Neural cell (in vitro differentiated cells): ENCODE data around the gene SRC. TPM values are rescaled to one million over a fixed set of nuclear protein-coding genes. Genes with fewer than 3 reads are reported as not detected.

ENCODE experiments used
- H2AFZ ChIP-seq: fragments of 200-600, 300-800 bp; sonication (generic), shearing (Covaris generic); 2 replicates; pipeline ENCODE4 v1.6.0; 2014; ENCODE audit warnings: low read depth, mild to moderate bottlenecking, antibody characterized with exemption, low read length, moderate library complexity
- H3F3A ChIP-seq: fragments of 200-600 bp; shearing (Covaris generic); 2 replicates; pipeline ENCODE4 v1.6.1; 2016; ENCODE audit warnings: mild to moderate bottlenecking, moderate library complexity, mixed read lengths, antibody characterized with exemption, low read length; ENCODE audit not compliant: insufficient read depth, poor library complexity, severe bottlenecking
- H3K27ac ChIP-seq: fragments of 200-600, 300-800 bp; sonication (generic), shearing (Covaris generic); 2 replicates; pipeline ENCODE4 v1.5.1; 2014; ENCODE audit warnings: mild to moderate bottlenecking, low read length, moderate library complexity
- H3K27me3 ChIP-seq: fragments of 300-800, 200-600 bp; sonication (generic), shearing (Covaris generic); 2 replicates; pipeline ENCODE4 v1.6.0; 2014; ENCODE audit warnings: mild to moderate bottlenecking, low read depth, low read length, moderate library complexity; ENCODE audit not compliant: insufficient read depth
- H3K36me3 ChIP-seq: fragments of 300-800, 200-600 bp; sonication (generic), shearing (Covaris generic); 2 replicates; pipeline ENCODE4 v1.5.1; 2014; ENCODE audit warnings: mild to moderate bottlenecking, antibody characterized with exemption, low read length, moderate library complexity; ENCODE audit not compliant: insufficient read depth
- H3K4me2 ChIP-seq: fragments of 300-800, 200-600 bp; sonication (generic), shearing (Covaris generic); 2 replicates; pipeline ENCODE4 v1.6.0; 2014; ENCODE audit warnings: mild to moderate bottlenecking, low read length
- H3K4me3 ChIP-seq: fragments of 300-800, 200-600 bp; sonication (generic), shearing (Covaris generic); 2 replicates; pipeline ENCODE4 v1.5.1; 2014; ENCODE audit warnings: mild to moderate bottlenecking, low read length, moderate library complexity
- H3K79me2 ChIP-seq: fragments of 200-600 bp; shearing (Covaris generic); replicated peaks from 2 replicates; pipeline ENCODE4 v1.6.0; 2014; ENCODE audit warnings: mild to moderate bottlenecking, low read length, moderate library complexity; ENCODE audit not compliant: insufficient read depth
- H3K9ac ChIP-seq: fragments of 300-800, 200-600 bp; sonication (generic), shearing (Covaris generic); 2 replicates; pipeline ENCODE4 v1.6.1; 2016; ENCODE audit warnings: mild to moderate bottlenecking, low read length, mixed read lengths
- H3K9me2 ChIP-seq: fragments of 200-600 bp; shearing (Covaris generic); 2 replicates; pipeline ENCODE4 v1.6.1; 2016; ENCODE audit warnings: mild to moderate bottlenecking, low read length, mixed read lengths; ENCODE audit not compliant: insufficient read depth
- H3K9me3 ChIP-seq: fragments of 200-600, 300-800 bp; sonication (generic), shearing (Covaris generic); 2 replicates; pipeline ENCODE4 v1.6.1; 2016; ENCODE audit warnings: mild to moderate bottlenecking, mixed run types, low read length, moderate library complexity, mixed read lengths
- H4K20me1 ChIP-seq: fragments of 200-600 bp; shearing (Covaris generic); 2 replicates; pipeline ENCODE4 v1.6.1; 2016; ENCODE audit warnings: mild to moderate bottlenecking, mixed run types; ENCODE audit not compliant: insufficient read depth
- EP300 ChIP-seq: fragments of 450-650 bp; conservative IDR thresholded peaks from 2 replicates; pipeline ENCODE4 v1.6.1; 2014; ENCODE audit warnings: antibody characterized with exemption, mild to moderate bottlenecking, moderate library complexity; ENCODE audit not compliant: poor library complexity, severe bottlenecking
- EZH2 ChIP-seq: fragments of 200-600, 300-800 bp; shearing (Covaris generic), sonication (generic); IDR thresholded peaks from 2 replicates; pipeline ENCODE4 v1.6.1; 2014; ENCODE audit warnings: antibody characterized with exemption, low read length, borderline replicate concordance, mild to moderate bottlenecking; ENCODE audit not compliant: insufficient read depth, poor library complexity, severe bottlenecking
- MXI1 ChIP-seq: fragments of 450-650 bp; conservative IDR thresholded peaks from 2 replicates; pipeline ENCODE4 v1.6.1; 2014; ENCODE audit warnings: antibody characterized with exemption, mild to moderate bottlenecking; ENCODE audit not compliant: poor library complexity, severe bottlenecking
- POLR2AphosphoS5 ChIP-seq: IDR thresholded peaks from 2 replicates; pipeline ENCODE4 v1.6.1; 2012
- RAD21 ChIP-seq: fragments of 450-650 bp; conservative IDR thresholded peaks from 2 replicates; pipeline ENCODE4 v1.6.1; 2014; ENCODE audit warnings: antibody characterized with exemption, mild to moderate bottlenecking, moderate library complexity
- SMC3 ChIP-seq: fragments of 450-650 bp; conservative IDR thresholded peaks from 2 replicates; pipeline ENCODE4 v1.6.1; 2014; ENCODE audit warnings: antibody characterized with exemption, mild to moderate bottlenecking, moderate library complexity; ENCODE audit not compliant: poor library complexity
- TAF1 ChIP-seq: IDR thresholded peaks from 2 replicates; pipeline ENCODE4 v1.6.1; 2012; ENCODE audit warnings: low read depth
- polyA plus RNA-seq: library from polyadenylated mRNA; depleted of rRNA; stranded (reverse); fragments of >200 nt; gene quantifications from 2 replicates; pipeline ENCODE4 v1.2.3, GENCODE V29; 2014
- TF ChIP-seq, protein P1 (sequence below): fragments of 450-650 bp; IDR thresholded peaks from 2 replicates; pipeline ENCODE4 v1.5.1; 2014; ENCODE audit warnings: antibody characterized with exemption, mild to moderate bottlenecking, moderate library complexity; ENCODE audit not compliant: poor library complexity, severe bottlenecking
- TF ChIP-seq, protein P2 (sequence below): IDR thresholded peaks from 2 replicates; pipeline ENCODE4 v1.6.1; 2012; ENCODE audit warnings: borderline replicate concordance

The SRC gene
- polyA plus RNA-seq, 1 donor from 2014 or later, result 39.0 TPM

DNA sequence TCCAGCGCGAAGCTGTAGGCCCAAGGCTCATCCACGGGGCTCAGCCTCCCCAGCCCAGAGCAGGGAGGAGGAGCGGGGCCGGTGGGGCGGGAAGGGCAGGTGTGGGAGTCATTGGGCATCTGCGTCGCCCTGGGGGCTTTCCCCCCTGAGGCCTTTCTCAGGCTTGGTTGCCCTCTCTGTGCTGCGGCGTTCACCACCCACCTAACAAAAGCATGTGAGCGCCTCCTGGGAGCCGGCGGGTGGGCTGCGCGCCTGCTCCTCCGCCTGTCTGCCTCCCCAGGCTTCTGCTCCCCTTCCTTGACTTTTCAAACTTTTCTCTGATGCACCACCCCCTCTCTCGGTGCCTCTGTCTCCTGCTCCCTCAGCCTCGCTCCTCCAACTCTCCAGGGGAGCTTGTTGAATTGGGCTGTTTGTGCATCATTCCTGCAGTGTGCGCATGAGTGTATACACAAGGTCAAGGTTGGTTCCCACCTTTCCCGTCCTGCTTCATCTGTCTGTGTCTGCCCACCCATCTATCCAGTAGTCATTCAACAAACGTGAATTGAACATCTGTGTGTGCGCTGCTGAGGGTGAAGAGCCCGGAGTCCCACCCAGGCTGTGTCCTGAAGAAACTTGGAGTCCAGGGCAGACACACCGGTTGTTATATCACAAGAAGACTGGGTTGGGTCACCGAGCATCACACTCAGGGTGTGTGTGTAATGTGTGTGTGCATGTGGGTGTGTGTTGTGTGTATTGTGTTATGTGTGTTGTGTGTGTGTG, 92.7 kb downstream of the SRC start:
- Histone ChIP-seq H3K9ac (no peak overlapping the region), H2AFZ (no peak overlapping the region)
- TF ChIP-seq, protein P1, sequence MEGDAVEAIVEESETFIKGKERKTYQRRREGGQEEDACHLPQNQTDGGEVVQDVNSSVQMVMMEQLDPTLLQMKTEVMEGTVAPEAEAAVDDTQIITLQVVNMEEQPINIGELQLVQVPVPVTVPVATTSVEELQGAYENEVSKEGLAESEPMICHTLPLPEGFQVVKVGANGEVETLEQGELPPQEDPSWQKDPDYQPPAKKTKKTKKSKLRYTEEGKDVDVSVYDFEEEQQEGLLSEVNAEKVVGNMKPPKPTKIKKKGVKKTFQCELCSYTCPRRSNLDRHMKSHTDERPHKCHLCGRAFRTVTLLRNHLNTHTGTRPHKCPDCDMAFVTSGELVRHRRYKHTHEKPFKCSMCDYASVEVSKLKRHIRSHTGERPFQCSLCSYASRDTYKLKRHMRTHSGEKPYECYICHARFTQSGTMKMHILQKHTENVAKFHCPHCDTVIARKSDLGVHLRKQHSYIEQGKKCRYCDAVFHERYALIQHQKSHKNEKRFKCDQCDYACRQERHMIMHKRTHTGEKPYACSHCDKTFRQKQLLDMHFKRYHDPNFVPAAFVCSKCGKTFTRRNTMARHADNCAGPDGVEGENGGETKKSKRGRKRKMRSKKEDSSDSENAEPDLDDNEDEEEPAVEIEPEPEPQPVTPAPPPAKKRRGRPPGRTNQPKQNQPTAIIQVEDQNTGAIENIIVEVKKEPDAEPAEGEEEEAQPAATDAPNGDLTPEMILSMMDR, result no peak
- TF ChIP-seq EP300 (no peak), RAD21 (no peak), TAF1 (no peak), EZH2 (no peak), MXI1 (no peak), SMC3 (no peak), POLR2AphosphoS5 (no peak)
- TF ChIP-seq, protein P2, sequence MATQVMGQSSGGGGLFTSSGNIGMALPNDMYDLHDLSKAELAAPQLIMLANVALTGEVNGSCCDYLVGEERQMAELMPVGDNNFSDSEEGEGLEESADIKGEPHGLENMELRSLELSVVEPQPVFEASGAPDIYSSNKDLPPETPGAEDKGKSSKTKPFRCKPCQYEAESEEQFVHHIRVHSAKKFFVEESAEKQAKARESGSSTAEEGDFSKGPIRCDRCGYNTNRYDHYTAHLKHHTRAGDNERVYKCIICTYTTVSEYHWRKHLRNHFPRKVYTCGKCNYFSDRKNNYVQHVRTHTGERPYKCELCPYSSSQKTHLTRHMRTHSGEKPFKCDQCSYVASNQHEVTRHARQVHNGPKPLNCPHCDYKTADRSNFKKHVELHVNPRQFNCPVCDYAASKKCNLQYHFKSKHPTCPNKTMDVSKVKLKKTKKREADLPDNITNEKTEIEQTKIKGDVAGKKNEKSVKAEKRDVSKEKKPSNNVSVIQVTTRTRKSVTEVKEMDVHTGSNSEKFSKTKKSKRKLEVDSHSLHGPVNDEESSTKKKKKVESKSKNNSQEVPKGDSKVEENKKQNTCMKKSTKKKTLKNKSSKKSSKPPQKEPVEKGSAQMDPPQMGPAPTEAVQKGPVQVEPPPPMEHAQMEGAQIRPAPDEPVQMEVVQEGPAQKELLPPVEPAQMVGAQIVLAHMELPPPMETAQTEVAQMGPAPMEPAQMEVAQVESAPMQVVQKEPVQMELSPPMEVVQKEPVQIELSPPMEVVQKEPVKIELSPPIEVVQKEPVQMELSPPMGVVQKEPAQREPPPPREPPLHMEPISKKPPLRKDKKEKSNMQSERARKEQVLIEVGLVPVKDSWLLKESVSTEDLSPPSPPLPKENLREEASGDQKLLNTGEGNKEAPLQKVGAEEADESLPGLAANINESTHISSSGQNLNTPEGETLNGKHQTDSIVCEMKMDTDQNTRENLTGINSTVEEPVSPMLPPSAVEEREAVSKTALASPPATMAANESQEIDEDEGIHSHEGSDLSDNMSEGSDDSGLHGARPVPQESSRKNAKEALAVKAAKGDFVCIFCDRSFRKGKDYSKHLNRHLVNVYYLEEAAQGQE, result no peak

DNA sequence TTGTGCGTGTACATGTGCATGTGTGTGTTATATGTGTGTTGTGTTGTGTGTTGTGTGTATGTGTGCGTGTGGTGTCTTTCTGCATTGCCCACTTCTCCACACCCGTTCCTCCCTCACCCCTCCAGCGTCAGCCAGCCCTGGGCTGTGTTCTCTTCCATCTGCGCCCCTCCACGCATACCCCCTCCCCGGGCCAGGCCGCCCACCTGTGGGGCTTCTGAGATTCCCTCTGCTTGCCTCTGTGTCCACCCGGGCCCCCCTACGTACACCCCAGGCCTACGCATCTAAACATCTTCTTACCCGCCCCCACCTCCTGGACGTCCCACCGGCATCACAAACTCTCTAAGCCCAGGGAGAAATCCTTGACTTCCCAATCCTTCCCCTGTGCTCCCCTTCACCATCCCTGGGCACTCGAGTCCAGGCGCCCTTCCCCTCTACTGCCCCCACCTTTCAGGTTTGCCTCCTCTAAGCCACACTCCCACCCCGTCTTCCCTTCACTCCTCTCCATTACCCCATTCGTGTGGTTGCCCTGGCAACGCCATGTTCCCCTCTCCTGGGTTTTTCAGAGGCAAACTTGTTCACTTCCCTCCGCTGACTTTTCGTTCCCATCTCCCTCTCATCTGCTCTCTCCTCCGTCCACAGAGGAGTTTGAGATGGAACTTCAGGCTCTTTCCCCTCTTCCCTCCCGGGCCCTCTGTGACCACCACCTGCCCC, 93.4 kb downstream of the SRC start:
- no peaks in the 10 kb centered on the region for H3K79me2 ChIP-seq
- no peaks in the 10 kb centered on the region for H3K27me3 ChIP-seq
- no peaks in the 10 kb centered on the region for H3K9me2 ChIP-seq
- H3K36me3 ChIP-seq, result no peaks in the 10 kb centered on the region
- no peaks in the 10 kb centered on the region for H3K9me3 ChIP-seq
- no peaks in the 10 kb centered on the region for H3F3A ChIP-seq
- no peak for TF ChIP-seq MXI1
- TF ChIP-seq TAF1, result no peak
- no peak for TF ChIP-seq RAD21
- no peak for TF ChIP-seq EP300
- TF ChIP-seq SMC3, result no peak
- TF ChIP-seq, protein P1, result no peak
- TF ChIP-seq, protein P2, result no peak
- no peak for TF ChIP-seq POLR2AphosphoS5
- TF ChIP-seq EZH2, result no peak
- no peaks in the 10 kb centered on the region for H4K20me1 ChIP-seq
- no peak overlapping the region for H3K4me2 ChIP-seq
- no peak overlapping the region for H3K9ac ChIP-seq
- H3K27ac ChIP-seq, result no peak overlapping the region
- H2AFZ ChIP-seq, result no peak overlapping the region
- no peak overlapping the region for H3K4me3 ChIP-seq

More for the DNA sequence above, 92.7 kb downstream of the SRC start:
- no peaks in the 10 kb centered on the region for H3K27me3 ChIP-seq
- no peak overlapping the region for H3K27ac ChIP-seq
- H3F3A ChIP-seq, result no peaks in the 10 kb centered on the region
- H4K20me1 ChIP-seq, result no peaks in the 10 kb centered on the region
- H3K36me3 ChIP-seq, result no peaks in the 10 kb centered on the region
- no peaks in the 10 kb centered on the region for H3K79me2 ChIP-seq
- no peak overlapping the region for H3K4me2 ChIP-seq
- H3K4me3 ChIP-seq, result no peak overlapping the region
- no peaks in the 10 kb centered on the region for H3K9me2 ChIP-seq
- no peaks in the 10 kb centered on the region for H3K9me3 ChIP-seq
